GM19043 (cell line): ENCODE data around the gene EYS.
A peak's percentile ranks its signal among the peaks of the same experiment; 100 is the strongest.
"Not testable (repeated sequence)": the region's sequence is repeated elsewhere in the genome, so short reads cannot be mapped to it uniquely, and the experiment has no call there.

ENCODE experiments used
- ATAC-seq: cut with Tn5 transposase; IDR thresholded peaks from one replicate; pipeline ENCODE4 v1.9.1; 2021; ENCODE audit warnings: low read depth; ENCODE audit not compliant: unreplicated experiment

Gene EYS

DNA sequence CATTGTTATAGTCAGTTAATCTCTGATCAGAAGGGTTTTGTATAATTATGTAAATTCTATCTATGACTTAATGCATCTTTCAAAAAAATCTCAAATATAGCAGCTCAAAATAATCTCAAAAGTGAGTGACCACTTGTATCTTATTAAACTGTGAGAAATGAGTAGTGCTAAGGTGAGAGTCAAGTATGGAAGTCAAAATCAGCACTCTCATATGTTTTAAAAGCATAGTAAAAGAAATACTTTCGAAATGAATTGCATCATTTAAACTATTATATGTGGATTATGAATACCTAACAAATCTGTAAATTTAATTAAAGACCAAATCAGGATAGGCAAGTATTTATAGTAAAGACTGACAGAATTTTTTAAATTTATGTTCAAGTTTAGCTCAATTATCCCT is 1425.9 kb downstream of the EYS start:
- ATAC-seq, result no peak

DNA sequence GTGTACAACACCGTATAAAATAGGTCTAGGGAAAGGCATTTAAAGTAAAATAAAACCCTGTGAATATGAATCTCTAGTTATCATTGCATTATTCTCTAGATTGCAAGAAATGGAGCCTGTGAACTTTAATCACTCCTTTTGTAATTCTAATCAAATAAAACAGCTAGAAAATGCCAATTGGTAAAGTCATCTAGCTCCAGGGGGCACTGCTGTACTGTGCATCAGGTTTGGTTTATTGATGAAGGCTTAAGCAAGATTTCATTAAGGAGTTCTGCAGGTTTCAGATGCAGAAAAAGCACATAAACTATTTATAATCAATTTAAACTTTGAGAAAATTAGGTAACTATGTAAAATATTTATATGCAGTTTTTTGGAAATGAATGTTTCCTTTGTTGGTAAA is 1426.5 kb downstream of the EYS start:
- no peak for ATAC-seq

DNA sequence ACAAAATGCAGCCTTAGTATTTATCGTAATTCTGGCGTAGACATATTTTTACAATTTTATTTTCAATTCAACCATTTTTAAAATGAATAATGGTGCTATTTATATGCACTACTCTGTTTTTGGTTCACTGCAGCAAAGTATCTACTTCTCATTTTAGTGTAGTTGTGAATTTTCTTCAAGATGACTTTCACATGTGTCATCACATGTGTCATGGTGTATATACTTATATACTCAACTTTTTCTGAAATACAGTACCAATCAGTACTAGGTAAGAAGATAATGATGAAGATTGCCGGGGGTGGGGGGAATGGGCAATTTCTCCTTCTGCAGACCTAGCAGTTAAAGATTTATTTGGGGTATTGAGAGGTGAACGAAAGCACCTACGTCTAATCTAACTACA is 1436.9 kb downstream of the EYS start:
- ATAC-seq, result no peak

DNA sequence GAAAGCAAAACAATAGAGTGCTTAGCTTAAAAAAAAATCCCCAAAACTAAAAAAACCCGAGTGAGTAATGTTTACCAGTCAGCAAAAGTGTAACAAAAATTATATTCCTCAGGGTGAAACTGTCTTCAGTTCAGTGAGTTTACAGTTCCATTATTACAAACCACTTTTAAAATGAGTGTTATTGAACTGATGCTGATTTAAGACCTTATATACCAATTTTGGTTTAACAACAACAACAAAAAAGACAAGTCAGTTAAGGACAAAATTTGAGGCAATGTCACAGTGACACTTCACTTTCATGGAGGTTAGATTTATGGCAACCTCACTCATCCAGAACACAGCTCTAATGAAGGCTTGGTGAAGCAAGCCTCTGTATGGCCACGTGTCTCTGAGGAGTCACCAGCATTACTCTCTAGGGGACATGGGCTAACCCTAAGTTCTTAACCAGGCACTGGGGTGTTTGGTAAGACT is 1440.6 kb downstream of the EYS start:
- ATAC-seq, result peak; percentile 78

DNA sequence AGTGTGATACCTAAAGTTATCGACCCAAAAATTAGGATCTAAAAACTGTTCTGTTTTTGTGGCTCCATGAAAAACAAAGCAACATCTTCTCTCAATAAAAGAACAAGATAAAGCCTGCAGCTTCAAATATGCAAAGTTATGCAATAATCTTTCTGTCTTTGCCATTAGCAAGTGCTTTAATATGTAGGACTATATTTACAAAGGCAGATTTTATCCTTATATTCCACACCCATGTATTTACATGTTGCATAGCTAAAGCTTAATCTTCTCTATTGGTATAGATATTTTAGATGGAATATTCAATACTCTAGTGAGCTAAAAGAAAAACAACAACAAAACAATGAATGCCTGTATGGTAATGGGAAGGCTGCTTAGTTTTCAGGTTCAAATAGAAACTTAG is 1443.2 kb downstream of the EYS start:
- no peak for ATAC-seq

DNA sequence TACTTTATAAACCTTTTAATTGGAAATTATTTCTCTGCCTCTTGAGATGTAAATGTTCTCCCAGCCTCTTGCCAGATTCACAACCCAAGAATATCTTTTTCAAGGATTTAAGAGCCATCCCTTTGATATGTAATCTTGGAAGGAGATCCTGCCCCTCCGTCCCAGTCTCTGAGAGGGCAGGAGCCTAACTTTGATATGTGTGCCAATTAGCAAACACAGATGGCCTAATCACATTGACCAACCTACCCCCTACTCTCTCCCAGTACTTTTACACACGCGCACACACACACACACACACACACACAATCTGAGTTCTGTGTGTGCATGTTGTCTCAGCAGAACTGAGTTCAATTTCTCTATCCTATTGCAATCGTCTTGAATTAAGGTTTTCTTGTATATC is 1447.7 kb downstream of the EYS start:
- no peak for ATAC-seq

DNA sequence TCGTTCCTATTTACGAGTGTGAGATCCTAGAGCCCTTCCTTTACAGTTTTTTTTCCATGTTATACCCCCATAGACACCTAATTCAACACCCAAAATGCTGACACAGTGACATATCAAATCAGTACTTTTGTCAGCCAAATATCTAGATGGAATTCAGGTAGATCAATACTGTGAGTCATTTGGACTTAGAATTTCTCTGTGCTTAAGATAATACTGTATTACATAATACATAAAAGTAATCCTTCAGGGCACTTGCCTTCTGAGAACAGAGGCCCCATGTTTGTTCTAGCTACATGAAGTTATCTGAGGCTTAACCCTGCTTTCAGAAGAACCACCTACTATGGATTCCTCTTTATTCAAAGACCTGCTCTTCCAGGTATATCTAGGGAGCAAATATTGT is 1448.3 kb downstream of the EYS start:
- no peak for ATAC-seq

DNA sequence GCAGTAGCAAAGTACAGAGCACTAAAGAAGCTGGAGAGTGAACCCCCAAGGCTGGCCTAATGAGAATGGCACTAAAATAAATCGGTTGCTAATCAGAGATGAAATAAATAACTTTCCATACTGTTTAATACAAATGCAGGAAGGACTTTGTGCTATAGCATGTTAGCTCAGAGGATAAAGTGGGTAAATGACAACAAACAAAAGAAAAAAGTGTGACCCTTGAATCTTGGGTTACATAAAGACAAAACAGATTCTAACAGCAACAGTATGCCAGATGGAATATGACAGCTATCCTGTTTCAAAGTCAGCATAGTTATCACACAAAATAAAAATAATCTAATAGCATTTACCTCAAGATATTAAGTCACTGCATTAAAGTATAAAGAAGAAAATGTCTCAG is 1448.7 kb downstream of the EYS start:
- no peak for ATAC-seq

DNA sequence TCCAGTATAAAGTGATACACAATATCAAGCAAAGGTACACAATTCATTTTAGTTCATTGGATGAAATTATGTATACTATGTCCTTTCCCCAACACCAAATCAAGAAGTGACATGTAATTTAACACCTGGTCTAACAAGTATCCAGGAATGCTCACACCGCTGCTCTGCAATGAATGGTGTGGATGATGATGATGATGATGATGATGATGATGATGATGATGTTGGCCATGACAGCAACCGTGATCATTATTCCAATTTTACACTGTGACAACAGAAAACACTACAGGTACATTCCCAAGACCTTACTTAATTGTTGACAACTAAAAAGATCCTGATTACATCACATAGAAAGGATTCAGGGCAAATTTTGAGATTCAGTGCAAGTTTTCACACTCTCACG is 1449.4 kb downstream of the EYS start:
- no peak for ATAC-seq

DNA sequence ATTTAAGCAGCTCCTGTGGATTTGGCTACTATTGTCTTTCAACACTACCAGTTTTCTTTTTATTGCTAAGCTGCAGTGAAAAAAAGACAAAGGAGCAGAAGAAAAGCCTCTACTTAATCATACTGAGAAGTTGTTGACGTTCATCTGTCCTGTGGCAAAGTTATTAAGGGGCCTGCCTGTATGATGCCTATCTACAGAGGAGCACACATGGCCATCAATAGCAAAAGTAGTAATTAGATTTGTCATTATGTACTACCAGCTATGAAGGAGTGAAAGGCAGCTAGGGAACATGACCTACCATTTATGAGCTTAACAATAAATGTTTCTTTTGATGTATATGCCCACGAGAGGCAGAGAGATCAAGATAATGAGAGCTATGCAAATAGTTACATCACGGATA is 1450.5 kb downstream of the EYS start:
- ATAC-seq, result no peak

DNA sequence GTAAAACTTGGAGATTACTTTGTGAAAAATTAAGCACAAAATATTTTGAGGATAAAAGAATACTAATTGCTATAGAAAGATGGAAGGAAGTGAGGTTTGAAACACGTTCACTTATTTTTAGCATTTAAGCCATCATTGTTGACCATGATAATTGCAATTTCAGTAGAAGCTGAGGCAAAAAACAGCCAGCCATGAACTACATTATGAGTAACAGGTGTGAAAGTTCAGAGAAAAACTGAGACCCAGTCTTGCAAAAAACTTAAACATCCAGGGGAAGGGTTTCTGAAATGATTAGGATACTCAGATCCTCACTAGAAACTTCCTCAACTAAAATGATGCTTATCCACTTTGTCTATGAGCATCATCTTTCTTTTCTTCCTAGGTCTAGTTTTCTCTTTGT is 1452.0 kb downstream of the EYS start:
- ATAC-seq, result no peak

DNA sequence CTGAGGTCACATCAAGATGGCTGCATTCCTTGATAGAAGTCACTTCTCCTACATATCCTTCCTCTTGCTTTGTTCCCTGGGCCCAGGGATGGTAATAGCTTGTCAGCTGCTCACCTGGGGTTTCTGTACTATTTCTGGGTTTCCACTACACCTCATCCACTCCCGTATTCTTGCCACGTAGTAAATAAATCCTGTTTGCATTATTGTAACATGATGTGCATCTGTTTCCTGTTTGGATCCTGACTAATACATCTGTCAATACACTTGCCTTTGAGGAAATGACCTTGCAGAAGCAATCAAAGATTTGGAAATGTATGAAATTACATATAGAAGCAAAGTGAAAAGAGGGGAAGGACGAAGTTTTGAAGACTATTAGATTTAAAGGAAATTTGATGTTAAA is 1452.5 kb downstream of the EYS start:
- ATAC-seq, result no peak

DNA sequence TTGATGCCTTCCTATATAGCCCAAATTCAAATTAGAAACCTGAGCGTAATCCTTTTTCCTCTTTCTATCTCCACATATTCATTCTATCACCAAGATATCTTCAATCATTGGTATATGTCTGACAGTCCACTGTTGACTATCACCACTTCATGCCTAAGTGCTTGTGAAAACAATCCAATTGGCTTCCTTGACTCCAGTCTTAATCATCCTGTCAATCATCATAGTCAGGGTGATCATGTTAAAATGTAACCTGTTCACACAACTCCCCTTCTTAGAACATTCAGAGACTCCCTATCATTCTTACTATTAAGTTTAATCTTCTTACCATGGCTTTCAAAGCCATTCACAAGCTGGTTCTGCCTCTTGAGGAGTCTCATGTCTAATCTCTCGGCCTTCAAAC is 1454.8 kb downstream of the EYS start:
- no peak for ATAC-seq

DNA sequence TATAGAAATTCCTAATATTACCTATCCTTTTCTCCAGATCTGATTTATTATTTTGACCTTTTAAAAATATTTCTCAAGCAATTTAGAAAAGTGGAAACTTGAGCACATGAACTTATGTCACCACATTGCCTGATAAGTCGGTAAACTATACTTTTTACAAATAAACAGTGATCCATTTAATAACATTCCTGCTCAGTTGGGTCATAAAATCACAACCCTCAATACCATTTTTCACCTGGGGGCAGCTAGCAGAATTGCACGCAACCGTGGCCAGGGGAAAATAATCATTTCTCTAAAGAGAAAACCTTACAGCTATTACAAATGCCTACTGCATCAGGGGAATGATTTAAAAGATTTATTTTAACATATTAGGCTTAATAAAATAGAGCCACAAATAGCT is 1456.9 kb downstream of the EYS start:
- ATAC-seq, result no peak

DNA sequence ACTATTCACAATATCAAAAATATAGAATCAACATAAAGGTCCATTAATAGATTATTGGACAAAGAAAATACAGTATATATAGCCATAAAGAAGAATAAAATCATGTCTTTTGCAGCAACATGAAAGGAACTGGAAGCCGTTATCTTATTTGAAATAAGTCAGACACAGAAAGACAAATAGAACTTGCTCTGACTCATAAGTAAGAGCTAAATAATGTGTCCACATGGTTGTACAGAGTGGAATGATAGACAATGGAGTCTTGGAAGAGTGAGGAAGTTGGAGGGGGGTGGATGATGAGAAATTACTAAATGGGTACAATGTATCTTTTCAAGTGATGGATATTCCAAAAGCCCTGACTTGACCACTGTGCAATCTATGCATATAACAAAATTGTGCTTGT is 1457.9 kb downstream of the EYS start:
- no peak for ATAC-seq

DNA sequence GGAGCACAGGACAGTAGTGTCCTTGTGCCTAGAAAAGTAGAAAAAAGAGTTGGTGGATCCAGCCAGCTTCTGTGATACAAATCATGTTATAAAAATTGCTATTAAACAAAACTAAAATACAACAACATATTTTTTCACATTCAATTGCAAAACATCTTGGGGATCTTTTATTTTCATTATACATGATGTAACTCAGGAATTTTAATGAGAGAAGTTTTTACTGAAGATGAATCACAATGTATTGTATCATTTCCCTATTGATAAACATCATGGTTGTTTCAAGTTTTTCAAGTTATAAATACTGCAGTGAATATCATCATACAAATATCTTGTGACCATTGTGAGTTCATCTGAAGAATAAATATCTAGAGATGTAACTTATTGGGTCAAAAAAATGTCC is 1463.4 kb downstream of the EYS start:
- ATAC-seq, result no peak

DNA sequence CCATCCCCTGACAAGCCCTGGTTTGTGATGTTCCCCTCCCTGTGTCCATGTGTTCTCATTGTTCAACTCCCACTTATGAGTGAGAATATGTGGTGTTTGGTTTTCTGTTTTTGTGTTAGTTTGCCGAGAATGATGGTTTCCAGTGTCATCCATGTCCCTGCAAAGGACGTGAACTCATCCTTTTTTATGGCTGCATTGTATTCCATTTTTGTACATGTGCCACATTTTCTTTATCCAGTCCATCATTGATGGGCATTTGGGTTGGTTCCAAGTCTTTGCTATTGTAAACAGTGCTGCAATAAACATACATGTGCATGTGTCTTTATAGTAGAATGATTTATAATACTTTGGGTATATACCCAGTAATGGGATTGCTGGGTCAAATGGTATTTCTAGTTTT is 1468.1 kb downstream of the EYS start:
- not testable (repeated sequence) for ATAC-seq

DNA sequence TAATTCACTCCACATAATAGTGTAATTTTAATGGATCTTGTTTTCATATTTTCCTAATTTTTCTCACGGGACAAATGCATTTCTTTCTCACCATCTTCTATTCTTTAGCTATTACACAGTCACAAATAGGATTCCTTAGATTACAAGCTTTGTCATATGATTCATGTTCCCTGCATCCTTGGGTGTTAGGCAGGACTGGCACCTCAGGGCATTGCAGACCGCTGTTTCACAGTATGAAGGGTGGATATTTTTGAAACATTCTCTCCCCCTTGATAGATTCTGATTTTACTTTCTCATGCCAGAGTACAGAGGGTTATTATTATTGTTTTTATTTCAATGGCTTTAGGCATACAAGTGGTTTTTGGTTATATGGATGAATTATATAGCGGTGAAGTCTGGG is 1469.0 kb downstream of the EYS start:
- ATAC-seq, result no peak

DNA sequence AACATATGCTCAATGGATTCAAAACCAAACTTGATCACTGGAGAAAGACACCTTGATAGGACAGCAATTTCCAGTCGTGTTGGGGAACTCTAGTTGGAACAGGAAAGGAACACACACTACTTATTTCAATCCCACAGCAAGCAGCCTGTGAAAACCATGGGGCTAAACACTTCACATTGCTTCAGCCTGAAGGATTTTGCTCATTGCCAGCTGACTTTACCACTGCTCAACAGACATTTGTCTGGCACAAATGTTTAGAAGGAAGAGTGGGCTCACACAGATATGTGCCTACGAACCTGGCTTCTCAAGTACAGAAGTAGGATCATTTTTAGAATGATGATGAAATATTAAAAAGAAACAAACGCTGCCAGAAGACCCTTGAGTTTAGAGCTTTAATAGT is 1473.3 kb downstream of the EYS start:
- no peak for ATAC-seq

DNA sequence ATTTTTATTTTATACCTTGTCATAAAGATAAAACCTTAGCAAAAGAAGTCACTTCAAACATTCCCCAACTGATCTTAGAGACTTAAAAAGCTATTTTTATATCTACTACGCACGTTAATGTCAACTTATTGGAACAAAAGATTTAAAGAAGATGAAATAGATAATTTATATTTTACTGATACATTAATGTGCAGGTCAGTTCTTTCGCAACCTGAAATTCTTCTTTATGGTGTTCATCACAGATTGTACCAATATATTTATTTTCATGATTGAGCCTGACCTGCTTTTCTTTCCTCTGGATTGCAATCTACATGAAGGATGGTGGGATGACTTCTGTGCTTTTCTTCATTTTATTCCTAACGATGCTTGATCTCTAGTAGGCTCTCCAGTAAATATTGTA is 1475.1 kb downstream of the EYS start:
- ATAC-seq, result no peak

DNA sequence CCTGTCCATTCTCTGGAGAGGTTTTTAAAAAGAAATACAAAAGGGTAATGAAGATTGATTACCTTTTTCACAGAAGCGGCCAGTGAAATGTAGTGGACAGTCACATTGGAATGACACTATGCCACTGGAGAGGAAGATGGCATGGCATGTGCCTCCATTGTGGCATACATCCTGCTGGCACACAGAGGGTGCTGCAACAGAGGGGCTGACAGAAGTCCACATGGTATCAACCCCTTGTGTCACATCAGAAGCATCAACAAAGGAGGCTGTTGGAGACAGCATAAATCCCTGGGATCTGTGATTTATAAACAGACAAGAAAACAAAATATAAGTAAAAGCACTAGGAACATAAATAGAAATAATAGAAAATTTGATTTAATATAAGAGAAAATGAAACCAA is 1476.5 kb downstream of the EYS start:
- no peak for ATAC-seq

DNA sequence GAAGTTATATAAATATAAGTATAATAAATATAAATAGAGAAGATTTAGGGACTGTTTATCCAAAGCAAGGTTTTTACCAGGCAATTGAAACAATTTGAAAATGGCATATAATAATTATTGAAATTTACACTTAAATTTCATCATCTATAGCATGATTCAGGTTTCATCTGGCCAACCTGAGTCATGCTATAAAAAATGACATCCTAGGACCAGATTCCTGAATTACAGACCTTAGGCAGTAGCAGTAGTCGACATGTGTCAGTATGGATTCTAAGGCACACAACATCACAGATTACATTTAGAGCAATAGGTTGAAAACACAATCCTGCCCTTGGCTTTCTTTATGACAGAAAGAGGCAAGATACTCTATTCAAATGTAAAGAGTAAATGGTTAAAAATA is 1479.2 kb downstream of the EYS start:
- no peak for ATAC-seq

DNA sequence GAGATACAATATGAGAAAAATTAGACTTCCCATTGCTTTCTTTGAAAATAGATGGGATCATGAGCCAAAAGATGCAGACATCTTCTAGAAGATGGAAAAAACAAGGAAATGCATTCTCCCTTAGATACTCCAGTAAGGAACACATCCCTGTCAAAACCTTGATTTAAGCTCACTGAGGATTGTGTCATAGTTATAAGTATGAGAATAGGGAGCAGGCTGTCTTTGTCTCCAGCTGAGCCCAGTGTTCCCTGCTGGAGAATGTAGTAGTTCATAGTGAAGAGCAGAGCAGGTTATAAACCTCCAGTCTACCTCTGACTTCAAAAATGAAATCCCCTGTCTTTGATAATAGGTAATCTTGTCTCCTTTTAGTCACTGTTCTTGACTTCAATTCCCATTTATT is 1481.5 kb downstream of the EYS start:
- ATAC-seq, result no peak

DNA sequence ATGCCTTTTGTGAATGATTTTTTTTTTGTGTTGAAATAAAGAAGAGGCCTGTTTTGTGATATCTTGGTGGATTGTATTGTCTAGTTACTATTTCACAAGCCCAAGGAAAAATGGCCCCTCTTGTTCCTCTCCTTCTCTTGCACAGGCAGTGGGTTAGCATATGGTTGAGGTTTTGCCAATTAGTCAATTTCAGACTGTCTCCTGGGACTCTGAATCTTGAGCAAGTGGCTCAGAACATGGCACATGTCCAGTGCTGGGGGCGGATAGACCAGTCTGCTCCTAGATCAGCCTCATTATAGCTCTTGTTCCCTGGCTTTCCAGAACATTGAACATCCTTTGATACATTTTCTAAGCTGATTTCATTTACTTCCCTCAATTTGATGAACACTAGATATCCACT is 1482.2 kb downstream of the EYS start:
- ATAC-seq, result no peak
